NCI-H1930 (cell line): ENCODE results near the gene DNAJB8.

ENCODE experiments used
- DNase-seq, 2 experiments: peaks; one replicate each; lab custom pipeline; 2025; lab: John Stamatoyannopoulos, UW

Gene DNAJB8

DNA sequence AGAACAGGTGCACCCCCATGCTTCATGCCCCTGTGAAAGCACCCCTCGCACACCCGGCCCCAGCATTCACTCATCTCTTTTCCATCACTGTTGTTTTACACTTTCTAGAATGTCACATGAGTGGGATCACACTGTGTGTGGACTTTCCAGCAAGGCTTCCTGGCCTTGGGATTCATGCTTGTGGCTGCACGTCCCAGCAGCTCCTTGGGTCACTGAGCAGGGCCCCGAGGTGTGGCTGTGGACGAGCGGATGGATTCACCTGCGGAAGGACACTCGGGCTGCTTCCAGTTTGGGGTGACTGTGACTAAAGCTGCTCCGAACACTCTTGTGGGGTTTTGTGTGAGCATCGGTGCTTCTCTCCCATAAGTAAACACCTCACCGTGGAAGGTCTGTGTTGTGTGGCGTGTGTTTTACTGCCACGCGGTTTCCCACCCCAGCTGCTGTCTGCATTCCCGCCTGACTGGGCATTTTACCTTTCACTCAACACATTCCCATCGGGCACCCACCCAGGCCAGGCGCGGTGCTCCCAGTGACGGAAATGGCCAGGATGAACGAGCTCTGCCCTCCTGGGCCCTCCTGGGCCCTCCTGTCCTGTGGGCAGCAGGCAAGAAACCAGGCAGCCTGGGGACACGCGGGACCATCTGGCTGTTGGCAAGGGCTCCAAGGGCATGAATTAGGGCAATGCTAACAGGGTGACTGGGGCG, 41.4 kb downstream of the DNAJB8 start:
- DNase-seq: no peak

DNA sequence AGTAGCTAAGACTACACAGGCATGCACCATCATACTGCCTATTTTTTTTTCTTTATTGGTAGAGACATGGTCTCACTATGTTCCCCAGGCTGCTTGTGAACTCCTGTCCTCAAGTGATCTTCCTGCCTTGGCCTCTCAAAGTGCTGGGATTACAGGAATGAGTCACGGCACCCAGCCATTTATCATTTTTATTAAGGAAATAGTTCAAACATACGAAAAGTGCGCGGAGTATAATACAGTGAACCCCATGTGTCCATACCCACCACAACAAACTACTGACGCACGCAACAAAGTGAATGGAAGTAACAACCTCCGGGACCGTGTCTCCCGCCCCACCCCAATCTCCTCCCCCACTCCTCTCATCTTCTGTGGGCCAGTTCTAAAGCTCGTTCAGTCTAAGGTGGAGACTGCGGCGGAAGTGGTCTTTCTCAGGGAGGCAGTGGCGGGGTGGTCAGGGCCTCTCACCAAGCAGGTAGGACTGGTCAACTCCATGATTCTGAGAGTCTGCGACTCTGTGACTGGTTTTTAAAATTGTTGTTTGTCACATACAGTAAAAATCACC, 42.1 kb downstream of the DNAJB8 start:
- DNase-seq: no peak

DNA sequence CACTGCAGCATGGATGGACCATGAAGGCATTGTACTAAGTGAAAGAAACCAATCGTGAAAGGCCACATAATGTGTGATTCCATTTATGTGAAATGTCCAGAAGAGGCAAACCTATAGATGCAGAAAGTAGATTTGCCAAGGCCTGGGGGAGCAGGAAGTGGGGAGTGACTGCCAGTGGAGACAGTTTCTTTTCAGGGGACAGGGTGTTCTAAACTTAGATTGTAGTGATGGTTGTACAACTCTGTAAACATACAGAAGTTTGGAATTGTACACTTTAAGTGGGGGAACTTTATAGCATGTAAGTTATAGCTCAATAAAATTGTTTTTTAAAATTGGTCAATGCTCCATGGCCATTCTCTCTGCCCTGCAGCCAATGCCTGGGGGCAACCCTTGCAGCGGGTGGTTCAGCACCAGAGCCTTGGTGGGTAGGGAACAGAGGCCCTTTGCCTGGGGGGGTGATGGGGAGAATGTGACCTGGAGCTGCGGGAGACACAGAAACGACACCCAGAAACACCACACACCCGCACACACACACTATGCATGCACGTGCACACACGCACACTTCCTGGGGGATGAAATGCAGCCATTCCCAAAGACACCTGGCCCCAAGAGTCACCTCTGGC, 43.1 kb downstream of the DNAJB8 start:
- no peak for DNase-seq

DNA sequence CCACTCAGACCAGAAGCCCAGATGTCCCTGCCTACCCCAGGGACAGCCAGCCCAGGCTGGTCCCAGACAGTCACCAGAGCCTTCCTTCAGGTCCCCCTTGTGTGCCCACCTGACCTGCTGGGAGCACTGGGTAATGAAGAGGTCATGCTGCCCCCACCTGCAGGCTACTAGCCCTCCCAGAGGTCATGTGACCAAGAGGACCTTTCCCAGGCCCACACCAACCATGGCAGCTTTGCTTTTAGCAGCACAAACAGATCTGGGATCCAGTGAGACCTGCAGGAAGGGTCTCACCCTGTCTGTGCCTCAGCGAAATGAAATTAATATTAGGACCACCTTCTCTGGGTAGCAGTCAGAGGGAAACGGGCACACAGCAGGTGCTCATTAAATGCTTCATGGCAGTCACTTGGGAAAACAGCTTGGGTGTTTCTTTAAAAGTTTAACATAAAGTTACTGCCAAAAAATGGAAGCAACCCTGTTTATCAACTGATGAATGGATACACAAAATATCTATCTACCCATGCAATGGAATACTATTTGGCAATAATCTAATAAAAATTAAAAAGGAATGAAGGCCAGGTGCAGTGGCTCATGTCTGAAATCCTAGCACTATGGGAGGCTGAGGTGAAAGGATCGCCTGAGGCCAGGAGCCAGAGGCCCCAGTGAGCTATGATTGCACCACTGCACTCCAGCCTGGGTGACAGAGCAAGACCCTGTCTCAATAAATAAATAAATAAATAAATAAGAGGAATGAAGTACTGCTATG, 43.7 kb downstream of the DNAJB8 start:
- DNase-seq: no peak

DNA sequence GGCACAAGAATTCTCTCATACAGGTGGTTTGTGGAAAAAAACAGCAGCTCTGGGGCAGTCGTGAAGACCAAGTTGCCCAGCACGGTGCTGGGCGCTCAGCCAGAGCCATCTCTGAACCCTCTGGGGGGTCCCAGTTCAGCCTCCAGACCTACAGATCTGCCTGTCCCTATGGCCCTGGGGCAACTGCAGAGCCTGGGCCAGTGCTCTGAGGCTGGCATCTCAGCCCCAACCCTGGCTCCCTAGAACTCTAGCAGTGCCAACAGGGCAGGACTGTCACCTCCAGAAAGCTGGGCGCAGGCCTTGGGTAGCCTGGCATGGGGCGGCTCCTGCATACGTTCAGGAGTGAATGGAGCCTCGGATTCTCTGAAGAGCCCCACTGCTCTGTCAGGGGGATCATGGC, 44.7 kb downstream of the DNAJB8 start:
- no peak for DNase-seq

DNA sequence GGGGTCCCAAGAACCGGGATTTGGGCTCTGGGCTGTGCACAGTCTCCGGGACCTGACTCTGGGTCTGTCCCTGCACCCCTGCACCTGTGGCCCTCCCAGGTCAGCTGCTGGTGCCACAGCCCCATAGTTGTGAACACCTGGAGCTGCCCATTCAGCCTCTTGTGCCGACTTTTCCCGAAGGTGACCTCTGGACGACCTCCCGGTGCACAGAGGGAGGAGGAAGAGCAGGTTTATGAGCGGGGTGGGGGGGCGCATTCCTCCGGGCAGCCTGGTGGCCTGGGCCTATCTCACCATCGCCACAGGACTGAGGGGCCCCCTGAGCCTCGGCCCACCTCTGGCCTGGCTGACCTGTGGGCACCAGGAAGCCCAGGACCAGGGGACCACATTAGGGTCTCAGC, 45.3 kb downstream of the DNAJB8 start:
- no peak for DNase-seq

DNA sequence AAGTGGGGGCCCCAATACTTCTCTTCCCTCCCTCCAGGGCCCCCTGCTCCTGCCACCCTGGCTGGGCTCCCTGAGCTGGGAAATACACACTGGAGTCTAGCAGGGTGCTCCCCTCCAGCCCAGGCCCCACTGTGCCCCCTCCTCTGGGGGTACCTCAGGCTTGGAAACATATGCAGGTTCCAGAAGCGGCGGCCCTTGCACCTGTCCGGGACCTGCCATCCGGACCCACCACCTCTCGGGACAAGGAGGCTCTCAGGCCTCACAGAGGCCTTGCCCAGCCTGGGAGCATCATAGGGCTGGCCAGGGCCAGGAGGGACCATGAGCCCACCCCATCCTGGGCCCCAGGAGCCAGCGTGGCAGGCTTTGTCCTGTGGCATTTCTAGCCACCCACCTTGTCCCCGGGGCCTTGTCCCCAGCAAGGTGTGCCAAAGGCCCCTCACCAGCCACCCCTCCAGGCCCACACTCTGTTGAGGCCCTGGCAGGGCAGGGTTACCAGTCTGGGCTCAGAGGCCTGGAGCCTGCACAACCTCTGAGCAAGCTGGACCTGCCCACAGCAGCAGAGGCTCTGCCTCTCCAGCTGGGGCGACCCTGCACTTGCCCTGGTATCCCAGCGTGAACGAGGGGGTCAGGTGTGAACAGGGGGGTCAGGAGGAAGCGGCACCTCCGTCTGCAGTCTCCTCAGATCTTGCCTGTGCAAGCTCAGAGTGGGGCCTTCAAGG, 45.8 kb downstream of the DNAJB8 start:
- DNase-seq: no peak

DNA sequence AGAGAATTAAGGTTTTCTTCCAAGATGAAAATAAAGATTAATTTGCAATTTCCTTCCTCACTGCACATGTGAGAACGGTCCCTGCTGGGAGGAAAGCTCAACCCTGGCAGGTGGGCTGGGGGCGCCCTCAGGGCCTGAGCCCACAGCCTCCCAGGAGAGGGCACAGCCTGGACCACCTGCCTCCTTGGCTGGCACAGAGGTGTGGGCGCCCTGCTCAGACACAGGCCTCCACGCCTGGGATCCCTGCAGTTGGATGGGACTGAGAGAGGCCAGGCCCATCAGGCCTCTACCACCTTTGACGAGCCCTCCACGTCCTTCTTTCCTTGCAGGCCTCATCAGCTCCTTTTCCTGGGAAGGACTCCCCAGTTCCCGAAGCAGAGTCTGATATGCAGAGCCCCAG, 46.4 kb downstream of the DNAJB8 start:
- DNase-seq: no peak

DNA sequence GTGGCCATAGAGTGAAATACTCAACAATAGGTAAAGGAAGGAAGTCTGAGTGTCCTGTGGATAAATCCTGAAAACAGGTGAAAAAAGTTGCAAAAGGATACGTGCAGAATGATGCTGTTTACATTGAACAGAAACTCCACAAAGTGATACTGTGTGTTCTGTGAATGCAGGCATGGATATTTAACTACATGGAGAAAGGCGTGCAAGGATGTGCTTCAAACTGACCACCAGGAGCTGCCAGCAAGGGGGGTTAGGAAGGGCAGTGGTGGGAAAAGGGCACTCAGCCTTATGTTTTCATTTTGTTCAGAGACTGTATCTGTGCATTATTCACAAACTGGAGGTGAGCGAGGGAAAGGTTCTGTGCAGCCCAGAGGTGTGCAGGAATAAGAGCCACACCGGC, 47.4 kb downstream of the DNAJB8 start:
- DNase-seq: no peak

DNA sequence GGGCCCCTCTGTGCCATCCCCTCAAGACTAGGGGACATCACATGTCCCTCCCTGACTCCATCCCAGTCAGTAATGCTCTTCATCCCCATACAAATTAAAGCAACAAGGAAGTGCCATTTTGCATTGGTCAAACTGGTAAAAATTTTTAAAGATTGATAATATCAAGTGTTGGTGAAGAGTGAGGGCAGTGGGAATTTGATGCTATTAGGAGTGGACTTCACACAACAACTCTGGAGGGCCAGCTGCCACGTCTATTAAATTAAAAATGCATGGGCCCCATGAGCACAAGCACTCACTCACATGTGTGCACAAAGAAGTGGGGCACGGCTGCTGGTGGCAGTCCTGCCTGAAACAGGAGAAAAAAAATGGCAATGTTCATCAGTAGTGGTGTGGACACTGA, 47.8 kb downstream of the DNAJB8 start:
- DNase-seq: no peak

DNA sequence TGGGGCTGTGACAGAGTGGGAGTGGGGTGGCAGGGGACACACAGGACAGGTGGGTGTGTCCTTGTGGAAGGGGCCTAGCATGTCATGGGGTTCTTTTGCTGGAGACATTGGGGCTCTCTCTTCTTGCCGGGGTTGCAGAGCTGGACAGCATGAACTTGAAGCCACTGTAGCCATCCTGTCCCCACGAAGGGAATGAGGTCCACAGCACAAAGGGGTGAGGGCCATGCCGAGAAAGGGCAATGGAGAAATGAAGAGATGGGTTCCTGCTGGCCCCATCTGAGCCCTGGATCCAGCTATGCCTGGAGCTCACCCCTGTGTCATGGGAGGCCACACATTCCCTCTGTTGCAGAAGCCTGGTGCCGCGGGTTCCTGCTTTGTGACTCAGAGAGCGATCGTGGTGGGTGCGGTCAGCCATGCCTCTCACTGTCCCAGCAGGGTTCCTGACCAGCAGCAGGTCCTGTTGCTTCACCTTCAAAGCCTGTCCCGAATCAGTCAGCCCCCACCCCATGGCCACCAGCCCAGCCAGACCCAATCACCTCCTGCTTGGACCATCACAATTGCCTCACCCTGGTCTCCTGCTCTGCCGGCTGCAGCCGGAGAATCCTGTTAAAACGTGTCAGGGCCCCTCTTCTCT, 50.0 kb downstream of the DNAJB8 start:
- DNase-seq: no peak

DNA sequence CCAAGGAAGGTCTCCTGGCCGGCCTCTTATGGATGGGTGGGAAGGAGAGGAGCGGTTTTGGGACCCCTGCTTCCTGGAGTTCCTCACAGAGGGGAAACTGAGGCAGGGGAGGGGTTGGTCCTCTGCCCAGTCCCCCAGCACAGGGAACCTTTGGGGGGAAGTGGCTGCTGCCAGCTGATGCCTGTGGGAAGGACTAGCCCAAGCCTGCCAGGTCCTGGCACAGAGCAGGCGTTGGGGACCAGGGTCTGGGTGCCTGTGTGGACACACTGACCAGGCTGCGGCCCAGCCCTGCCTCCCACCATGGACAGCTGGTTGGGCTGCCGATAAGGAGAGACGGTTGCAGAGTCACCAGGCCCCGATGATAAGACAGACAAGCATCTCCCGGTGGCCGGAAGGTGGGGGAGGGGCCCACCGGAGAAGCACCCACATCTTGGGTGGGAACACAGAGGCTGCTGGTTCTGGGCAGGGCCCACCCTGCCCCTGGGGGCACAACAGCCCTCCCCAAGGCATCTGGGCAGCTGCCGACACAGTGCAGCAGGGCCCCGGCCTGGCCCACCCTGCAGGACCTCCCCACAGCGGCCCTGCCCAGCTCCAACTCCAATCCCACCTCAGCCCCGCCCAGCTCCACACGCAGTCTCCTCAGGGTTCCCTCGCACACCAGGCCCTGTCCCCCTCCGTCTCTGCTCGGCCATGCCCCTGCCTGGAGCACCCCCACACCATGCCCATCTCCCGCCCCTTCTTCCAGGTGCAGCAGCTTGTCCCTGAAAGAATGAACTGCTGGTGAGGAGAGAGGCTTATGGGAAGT, 50.7 kb downstream of the DNAJB8 start:
- DNase-seq: no peak

DNA sequence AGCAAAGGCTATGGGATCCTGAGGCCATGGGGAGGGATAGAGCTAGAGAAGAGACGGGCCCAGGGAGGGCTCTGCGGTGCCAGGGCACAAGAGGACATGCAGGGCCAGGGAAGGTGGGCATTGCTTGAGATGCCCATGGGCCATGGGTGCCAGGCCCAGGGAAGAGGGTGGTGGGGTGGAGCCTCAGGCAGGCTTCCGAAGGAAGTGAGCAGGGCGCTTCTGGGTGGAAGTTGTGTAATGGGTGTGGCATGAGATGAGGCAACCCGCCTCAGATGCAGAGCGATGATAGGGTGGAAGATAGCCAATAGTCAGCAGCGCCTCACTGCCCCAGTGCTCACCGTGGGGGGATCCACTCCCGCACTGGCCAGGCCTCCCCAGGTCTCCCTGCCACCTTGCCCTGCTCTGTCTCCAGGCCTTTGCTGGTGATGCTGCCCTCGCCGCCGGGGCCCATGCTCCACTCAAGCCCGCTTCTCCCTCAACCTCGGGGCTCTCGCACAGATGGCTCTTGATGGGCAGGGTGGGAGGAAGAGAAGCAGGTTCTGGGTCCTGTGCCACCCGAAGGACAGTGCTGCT, 51.4 kb downstream of the DNAJB8 start:
- no peak for DNase-seq

DNA sequence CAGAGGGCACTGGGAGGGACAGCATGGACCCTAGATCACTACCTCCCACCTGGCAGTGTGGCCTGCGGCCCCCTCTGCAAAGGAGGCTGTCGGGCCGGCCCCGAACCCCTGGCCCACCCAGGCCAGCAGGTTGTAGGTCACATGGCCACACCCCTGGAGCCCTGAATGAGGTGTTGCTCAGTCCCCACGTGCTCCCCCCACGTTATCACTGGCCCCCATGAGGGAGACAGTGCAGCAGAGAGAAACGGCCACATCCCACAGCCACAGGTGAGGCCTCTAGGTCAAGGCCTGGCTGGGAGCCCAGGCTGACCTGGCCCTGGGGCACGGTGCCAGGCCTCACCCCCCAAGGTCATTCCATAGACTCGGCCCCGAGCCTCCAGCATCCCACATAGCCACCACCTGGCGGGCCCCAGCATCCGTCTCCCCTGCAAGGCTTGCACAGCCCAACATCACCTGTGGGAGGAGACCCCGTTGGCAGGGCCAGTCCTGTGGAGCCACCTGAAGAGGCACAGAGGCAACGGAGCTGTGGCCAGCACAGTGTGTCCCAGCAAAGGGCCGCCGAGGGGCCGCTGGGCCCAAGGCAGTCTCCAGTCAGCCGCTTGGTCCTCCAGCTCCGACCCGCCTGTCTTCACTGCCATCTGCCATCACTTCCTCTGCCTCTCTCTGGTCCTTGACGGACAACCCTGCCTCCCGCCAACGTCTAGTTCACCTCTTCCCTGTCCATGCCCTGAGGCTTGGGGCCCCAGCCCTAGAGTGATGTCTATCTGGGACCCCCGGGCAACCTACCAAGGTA, 53.1 kb downstream of the DNAJB8 start:
- DNase-seq: no peak

DNA sequence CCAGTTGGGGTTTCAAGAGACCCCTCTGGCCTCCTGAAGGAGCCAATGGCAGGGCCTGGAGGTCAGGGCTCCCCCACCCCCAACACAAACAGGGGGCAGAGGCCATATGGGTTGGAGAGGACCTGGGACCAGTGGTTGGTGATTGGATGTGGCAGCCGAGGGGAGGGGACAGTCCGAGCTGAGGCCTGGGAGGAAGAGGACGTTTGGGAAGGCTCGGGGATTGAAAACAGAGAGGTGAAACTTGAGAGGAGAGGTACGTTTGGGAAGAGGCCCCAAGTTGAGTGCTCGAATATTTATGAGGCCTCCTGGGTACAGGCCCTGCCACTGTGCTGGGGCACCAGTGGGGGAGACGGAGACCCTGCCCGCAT, 53.7 kb downstream of the DNAJB8 start:
- DNase-seq: no peak
